NOMO-1 treated with dmso at 0.1 percent for 144 hours (cell line): ENCODE measurements around the gene RAMP2.
A peak's percentile ranks its signal among the peaks of the same experiment; 100 is the strongest.
"Not testable (repeated sequence)": the region's sequence is repeated elsewhere in the genome, so short reads cannot be mapped to it uniquely, and the experiment has no call there.

Source experiments
- DNase-seq: peaks from one replicate; lab custom pipeline; 2025; ENCODE audit not compliant: unreplicated experiment; lab: John Stamatoyannopoulos, UW

The RAMP2 gene, protein sequence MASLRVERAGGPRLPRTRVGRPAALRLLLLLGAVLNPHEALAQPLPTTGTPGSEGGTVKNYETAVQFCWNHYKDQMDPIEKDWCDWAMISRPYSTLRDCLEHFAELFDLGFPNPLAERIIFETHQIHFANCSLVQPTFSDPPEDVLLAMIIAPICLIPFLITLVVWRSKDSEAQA

DNA sequence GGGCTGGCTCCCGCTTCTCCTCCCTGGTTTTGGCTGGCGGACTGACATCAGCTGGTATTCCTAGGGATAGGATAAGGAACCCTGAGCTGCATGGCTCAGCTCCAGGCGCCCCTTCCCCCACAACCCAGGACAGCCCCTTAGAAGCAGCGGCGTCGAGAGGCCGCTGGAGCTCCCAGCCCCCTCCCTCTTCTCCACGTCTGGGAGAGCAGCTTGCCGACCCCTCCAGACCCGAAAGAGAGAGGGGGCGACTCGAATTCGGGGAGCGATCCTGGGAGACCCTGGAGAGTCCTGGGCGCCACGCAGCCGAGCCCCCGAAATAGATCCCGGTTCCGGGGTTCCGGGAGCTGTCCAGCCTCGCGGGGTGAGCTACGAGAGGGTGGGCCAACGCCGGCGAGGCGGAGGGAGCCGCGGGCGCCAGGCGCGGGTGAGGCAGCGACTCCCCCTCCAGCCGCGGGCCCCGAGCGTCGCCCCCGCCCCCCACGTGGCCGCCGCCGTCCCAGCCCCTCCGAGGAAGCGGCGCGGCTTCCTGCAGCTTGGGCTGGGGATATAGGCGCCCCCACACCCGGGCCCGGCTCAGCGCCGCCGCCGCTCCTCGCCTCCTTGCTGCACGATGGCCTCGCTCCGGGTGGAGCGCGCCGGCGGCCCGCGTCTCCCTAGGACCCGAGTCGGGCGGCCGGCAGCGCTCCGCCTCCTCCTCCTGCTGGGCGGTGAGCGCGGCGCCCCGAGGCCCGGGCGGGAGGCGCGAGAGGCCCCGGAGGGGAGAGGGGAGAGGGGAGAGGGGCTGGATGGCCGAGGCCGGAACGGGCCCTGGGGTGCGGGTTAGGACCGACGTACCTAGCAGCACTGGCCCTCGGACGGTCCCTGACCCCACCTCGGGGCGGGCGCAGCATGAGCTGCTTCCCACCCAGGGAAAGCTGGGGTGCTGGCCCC lies at the start of gene RAMP2:
Gene RAMP2, plus strand, starts transcription at position 576 of the 930 bp plus-strand sequence. Its CDS starts 35 bp downstream, at position 611.
- DNase-seq = no peak

DNA sequence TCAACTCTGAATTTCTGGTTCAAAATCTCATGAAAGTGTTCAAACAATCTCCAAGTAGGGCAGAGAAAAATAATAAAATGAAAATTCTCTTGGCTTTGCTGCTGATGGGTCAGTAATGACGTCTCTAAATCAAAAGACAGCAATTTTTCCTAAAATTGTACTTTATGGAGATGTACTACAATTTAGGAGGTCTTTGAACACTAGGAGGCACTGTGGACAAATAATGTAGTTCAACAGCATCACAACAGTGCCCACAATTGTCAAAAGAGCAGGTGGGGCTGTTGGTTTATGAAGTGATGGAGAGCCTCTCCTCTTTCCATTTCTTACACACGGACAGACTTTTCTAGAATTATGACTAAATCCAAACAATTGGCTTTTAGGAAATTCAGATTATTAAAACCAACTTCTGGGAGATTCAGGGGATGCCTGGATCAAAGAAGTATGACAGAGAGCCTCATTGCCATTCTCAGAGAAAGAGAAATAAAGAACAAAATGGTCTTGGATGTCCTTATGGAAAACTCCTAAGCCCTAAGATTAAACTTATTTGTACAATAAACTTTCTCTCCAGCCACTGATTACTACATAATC lies 39.9 kb upstream of the RAMP2 start:
- no peak for DNase-seq

DNA sequence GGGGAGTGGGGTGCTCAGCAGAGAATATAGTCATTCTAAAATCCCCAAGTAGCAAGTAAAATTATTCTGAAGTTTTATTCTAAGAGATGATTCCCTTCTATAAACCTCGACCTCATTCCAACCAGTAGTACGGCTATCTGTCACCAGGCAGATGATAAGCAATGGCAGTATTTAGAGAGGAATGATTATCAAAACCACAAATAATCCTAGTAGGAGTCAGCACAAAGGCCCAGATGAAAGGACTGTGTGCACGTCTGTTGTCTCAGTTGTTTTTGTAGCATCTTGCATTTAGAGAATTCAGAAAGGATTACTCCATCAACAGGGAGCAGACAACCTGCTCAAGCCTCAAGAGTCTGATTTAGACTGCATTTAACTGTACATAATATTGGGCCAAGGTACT lies 37.4 kb upstream of the RAMP2 start:
- DNase-seq = no peak

DNA sequence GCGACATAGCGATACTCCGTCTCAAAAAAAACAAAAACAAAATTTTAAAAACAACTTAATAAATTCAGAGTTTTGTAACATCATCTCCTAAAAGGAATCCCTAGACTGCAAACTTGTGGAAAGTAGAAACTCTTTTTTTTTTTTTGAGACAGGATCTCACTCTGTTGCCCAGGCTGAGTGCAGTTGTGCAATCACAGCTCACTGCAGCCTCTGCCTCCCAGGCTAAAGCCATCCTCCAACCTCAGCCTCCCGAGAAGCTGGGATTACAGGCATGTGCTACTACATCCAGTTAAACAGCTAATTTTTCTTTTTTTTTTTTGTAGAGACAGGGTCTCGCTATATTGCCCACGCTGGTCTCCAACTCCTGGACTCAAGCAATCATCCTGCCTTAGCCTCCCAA lies 35.9 kb upstream of the RAMP2 start:
- no peak for DNase-seq

DNA sequence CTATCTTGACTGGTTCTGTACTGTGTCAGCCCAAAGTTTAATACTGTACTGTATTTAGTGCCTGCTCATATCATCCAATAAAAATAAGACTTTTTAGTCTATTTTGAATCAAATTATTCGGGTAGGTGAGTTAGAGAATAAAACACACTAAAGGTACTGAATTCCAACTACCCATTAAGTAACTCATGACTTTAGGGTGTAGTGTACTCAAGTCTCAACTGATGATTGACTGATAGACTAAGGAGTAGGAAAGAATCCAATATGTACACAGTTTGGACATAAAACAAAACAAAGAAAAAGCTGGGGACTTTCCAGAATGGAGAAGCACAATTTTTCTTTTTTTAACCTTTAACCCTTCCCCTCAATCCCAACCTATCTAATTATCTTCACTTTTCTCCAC lies 20.3 kb upstream of the RAMP2 start:
- no peak for DNase-seq

DNA sequence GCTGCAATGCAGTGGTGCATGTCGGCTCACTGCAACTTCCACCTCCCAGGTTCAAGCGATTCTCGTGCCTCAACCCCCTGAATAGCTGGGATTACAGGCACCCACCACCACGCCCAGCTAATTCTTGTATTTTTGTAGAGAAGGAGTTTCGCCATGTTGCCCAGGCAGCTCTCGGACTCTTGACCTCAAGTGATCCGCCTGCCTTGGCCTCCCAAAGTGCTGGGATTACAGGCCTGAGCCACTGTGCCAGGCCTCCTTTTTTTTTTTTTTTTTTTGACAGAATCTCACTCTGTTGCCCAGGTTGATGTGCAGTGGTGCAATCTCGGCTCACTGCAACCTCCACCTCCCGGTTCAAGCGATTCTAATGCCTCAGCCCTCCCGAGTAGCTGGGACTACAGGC lies 18.1 kb upstream of the RAMP2 start:
- DNase-seq = not testable (repeated sequence)

DNA sequence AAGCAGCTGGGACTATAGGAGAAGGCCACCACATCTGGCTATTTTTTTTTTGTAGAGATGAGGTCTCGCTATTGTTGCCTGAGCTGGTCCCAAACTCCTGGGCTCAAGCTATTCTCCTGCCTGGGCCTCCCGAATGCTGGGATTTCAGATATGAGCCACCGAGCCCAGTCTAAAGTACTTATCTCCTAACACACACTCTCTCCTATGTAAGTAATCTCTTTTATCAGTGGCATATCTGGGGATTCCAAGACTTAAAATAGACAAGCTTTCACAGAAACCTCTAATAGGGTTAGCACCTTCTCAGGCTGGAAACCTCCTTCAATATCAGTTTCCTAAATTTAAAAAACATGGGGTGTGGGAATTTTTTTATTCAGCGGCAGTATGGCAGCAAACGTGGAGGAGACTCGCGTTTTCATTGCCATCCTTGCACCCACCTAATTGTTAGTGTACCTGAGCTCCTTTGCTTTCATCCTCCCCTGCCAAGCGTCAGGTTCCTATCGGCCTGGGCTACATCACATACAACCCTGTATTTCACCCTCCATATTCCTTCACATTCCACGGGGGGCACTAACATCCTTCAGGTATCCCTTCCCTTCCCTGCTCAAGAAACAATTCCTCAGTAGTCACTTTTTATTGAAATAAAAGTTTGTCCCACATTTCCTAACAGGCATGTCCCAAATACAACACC lies 17.3 kb upstream of the RAMP2 start:
- DNase-seq = no peak

DNA sequence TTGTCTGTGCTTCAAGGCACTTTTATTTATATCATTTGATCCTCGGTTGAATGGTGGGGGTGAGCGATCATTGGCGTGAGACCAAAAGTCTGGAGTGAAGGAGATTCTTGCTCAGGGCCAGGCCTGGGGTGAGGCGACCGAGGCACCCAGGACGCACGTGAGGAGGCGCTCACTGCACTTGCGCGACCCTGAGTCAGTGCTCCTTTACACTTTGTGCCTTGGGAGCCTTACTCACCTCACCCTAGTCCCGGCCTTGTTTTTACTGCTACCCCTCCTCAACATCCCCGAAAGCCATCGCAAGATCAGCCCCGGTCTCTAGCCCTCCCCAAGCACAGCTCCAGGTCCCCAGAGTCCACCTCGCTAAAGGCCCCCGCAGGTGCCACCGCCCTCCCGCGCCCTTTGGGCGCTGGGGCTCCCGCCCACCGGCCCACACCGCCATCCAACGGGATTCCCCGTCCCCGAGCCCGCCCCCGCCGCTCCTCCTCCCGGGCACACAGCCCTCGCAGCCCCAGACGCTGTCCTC lies 16.7 kb upstream of the RAMP2 start:
- no peak for DNase-seq

DNA sequence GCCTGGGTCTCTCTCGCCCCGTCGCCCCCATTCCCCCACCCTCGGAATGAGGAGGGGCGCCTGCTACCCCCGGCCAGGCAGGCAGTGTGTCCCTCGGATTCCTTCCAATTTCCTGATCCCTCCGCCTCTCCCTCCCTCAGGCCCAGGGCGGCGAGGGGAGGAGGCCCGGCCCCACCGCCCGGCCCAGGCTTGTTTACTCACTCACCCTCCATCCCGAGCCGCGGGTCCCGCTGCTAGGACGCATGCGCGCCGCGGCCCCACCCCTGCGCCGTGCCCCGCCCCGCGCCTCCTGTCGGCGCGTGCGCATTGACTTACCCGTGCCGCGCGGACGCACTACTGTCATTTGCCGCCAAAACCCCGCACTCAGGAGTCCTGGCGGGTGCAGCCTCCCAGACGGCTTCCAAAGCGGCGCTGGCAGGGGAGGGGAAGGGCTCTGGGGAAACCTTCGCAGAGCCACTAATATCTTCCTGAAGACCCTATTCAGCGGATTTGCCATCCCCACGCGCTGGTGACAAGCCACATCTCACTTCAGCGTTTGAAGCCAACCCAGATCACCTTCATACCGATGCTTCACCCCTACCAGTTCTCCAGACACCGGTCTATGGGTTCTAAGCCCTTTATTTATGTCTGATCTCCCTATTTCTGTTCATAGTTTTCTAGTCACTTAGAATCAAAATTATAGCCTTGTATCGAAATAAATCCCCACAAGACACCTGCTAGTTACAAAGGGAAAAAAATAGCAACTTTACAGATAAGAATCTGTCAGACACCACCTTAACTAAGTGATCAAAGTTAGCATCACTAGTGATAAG lies 16.0 kb upstream of the RAMP2 start, which contains the start of gene EZH1:
Gene EZH1, minus strand, starts transcription at position 235 of the 812 bp plus-strand sequence. CDS start 16,099 bp downstream, outside the sequence.
- DNase-seq = peak; percentile 80

DNA sequence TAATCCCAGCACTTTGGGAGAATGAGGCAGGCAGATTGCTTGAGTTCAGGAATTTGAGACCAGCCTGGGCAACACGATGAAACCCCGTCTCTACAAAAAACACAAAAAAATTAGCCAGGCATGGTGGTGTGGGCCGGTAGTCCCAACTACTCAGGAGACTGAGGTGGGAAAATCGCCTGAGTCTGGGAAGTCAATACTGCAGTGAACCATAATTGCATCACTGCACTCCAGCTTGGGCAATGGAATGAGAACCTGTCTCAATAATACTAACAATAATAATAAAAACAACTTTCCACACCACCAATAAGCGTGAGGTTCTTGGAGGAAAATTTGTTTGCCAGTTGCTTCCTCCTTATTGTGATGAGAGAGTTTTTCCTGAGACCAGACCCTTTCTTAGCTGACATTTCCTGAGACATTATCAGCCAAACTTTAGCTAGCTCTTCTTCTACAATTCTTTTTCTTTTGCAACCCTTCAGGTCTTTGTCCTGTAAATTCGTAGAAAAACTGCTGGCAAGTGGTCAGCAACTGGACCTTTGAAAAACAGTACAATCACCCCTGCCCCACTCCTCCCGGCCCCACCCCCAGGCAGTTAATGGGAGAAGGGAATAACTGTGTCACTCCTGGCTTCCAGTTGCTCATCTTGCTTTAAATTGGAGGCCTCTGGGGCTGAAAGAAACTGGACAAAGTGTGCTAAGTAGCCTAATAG lies 12.7 kb upstream of the RAMP2 start:
- no peak for DNase-seq

DNA sequence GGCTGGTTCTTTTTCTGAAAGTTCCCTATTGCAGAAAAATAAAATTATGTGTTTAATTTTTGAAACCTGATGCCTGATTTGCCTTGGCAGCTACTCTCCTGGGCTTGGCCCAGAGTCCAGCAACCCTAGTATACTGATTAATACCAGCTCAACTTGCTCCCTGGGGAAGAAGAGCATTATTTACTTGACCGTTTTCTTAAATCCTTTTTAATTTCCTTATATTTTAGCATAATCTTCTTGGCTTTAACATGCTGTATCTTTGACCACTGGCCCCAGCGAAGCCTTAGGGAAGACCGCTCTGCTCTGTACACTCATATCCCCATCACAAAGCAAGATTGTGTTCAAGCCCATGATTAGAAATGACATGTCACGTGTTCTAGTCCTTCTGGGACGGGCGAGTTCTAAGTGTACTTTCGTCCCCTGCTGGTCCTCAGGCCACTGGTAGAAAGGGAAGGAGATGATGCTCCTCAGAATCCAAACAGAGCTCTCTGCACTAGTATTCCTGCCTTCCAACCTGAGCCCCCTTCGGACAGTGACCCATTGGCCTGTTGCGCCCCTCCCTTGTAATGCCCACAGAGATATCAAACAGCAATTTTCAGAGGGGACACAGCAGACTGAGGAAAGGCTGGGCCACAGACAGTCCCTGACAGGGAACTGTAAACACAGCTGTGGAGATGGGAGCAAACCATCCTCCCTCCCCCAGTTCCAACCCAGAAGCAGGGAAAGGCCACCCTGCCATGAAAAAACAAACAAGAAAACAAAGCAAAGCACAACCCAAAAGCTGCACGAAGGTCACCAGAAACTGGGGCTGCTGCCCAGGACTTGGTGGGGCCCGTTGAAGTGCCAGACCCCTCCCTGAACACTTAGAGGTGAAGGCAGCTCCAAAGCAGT lies 11.9 kb upstream of the RAMP2 start:
- DNase-seq = no peak

DNA sequence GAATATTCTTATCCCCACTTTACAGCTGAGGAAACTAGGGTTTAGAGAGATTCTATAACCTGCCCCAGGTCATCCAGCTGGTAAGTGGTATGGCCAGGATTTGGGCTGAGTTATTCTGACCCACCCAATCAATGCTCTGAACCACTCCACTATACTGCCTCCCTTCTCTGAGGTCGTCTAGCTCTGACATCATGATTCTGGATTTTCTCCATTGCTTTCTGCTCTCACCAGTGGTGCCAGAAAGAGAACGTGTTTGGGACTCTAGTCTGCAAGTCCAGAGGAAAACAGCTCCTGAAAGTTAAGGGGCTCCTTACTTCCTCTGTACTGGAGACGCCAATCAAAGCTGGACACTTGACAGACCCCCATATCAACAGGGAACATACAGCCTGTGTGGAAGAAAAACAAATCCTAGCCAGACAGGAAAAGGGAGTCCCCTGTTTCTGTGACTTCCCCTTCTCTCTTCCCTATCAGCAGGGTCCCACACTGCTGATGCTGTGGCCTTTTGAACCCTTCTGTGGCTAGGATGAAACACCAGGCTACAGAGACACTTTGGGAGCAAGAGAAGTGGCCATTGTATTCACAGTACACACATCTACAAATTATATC lies 10.2 kb upstream of the RAMP2 start:
- no peak for DNase-seq

DNA sequence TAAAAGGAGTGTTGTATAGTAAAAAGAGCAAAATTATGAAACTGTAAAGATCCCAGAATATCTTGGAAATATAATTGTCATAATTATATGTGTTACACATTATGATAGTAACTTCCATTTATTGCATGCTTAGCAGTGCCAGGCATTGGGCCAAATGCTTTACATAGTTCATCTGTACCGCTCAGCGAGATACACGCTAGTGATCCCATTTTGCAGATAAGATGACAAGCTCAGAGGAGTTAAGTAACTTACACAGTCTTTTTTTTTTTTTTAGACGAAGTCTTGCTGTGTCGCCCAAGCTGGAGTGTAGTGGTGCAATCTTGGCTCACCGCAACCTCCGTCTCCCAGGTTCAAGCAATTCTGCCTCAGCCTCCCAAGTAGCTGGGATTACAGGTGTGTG lies 9.4 kb upstream of the RAMP2 start:
- no peak for DNase-seq

DNA sequence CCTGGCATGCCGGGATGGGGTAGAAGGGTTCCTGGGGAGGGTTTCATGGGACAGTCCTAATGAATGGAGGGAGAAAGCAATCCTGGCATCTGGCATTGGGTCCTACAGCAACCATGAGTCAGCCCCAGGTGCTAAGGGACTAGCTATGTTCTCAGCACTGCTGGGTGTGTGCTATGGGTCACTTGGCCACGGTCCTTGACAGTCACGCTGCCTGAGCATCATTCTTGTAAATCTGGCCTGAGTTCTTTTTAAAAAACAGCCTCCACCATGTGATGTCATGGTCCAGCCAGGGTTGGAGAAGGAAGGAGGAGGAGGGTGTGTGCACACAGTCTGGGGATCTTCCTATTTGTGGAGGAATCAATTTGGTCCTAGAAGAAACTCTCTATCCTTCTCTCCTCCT lies 6.2 kb upstream of the RAMP2 start:
- DNase-seq = no peak

DNA sequence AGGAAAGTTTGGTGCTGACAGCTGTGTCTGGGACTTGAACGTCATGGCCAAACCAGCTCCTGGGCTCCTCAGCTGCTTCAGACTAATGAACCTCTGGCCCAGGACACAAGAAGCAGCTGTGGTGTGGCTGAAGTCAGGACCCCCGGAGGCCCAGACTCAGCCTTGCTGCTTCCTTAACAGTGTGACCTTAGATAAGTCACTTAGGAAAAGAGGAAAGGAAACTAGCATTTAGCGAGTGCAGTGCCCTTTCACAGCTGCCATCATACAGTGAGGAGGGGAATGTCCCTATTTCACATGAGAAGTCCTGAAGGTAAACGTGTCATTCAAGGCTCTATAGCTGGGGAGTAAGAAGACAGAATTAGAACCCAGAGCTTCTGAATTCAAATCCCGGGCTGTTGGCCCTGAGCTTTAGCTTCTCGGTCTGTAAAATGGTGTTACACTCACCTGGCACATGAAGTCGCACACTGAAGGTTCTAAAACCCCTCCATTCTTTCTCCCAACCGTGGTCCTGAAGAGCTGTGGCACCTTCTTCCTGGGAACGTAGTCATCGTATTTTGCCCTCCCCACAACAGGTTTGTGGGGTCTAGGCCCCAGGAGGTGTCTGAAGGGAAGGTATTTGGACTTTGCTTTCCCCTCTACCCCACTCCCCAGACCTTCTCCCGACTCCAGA lies 910 bp upstream of the RAMP2 start:
- no peak for DNase-seq

DNA sequence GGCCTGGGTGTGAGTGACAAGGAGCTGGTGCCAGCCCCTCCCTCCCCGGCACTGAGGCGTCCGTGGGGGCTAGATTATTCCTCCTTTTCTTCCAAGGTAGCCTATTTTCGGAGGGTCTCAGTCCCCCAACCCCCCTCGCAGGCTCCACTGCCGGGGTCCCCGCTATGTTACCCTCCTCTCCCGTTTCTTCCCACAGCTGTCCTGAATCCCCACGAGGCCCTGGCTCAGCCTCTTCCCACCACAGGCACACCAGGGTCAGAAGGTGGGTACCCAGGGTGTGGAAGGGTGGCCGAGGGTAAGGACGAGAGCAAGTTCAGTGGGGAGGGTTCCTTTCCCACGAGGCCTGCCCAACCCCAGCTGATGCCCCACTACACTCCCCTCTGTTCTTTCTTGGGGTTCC lies 611 bp downstream of the RAMP2 start:
- no peak for DNase-seq

DNA sequence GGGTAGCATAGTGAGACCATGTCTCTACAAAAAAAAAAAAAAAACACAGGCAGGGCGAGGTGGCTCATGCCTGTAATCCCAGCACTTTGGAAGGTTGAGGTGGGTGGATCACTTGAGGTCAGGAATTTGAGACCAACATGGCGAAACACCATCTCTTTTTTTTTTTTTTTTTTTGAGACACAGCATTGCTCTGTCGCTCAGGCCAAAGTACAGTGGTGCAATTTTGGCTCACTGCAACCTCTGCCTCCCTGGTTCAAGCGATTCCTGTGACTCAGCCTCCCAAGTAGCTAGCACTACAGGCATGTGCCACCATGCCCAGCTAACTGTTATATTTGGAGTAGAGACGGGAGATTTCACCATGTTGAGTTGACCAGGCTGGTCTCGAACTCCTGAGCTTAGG lies 5.1 kb downstream of the RAMP2 start:
- DNase-seq = no peak

DNA sequence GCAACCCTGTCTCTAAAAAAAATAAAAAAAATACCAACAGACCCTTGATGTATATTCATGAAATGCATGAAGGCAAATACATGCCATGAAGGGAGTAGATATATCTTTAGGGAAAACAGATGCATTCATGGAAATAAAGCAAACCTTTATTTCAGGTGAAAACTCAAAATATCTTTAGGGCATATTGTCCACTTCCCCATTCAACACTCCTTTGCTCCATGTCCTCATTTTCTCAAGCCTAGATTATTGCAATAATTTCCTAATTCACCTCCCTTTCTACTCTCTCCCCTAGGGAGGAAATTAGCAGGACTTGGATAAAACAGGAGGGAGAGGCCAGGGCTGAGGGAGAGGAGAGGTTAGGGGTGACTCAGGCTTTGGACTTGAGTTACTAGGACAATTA lies 6.5 kb downstream of the RAMP2 start:
- DNase-seq = no peak
